BJ (cell line): Measurements from ENCODE around the gene BBIP1. TPM values are rescaled to one million over a fixed set of nuclear protein-coding genes. Genes with fewer than 3 reads are reported as not detected.

Source experiments
- CTCF ChIA-PET: fragments of 350-600 bp; formaldehyde crosslinking; extraction: SDS; loops from one replicate; lab custom pipeline; 2021; ENCODE audit warnings: antibody characterized with exemption, inconsistent platforms; lab: Yijun Ruan, JAX
- POLR2A ChIA-PET: fragments of 300-600 bp; sonication (Branson Sonifier 250); formaldehyde crosslinking; extraction: SDS; loops from one replicate; lab custom pipeline; 2021; ENCODE audit warnings: antibody characterized with exemption; lab: Charles Lee
- DNase-seq: peaks from one replicate; pipeline ENCODE4 v3.0.0-alpha.2; 2011; ENCODE audit warnings: low read depth
- H3K27me3 ChIP-seq: 2 replicates; pipeline ENCODE4 v1.6.0; 2011; ENCODE audit warnings: low read length; ENCODE audit not compliant: control insufficient read depth, insufficient read depth
- H3K36me3 ChIP-seq: 2 replicates; pipeline ENCODE4 v1.5.1; 2011; ENCODE audit warnings: low read length; ENCODE audit not compliant: control insufficient read depth, insufficient read depth
- H3K4me3 ChIP-seq: 2 replicates; pipeline ENCODE4 v1.5.1; 2011; ENCODE audit warnings: low read depth, mild to moderate bottlenecking, control low read depth, low read length
- polyA plus RNA-seq: library from polyadenylated mRNA; depleted of rRNA; stranded (reverse); fragments of >200 nt; gene quantifications from 2 replicates; pipeline ENCODE4 v1.2.3, GENCODE V29; 2011
- TF ChIP-seq, protein P1 (sequence below): IDR thresholded peaks from 2 replicates; pipeline ENCODE4 v1.5.1; 2011; ENCODE audit warnings: low read depth, mild to moderate bottlenecking, control low read depth, inconsistent platforms, low read length, moderate library complexity; ENCODE audit not compliant: insufficient read depth

BBIP1 gene
- polyA plus RNA-seq, 1 experiment: 11.0 TPM

DNA sequence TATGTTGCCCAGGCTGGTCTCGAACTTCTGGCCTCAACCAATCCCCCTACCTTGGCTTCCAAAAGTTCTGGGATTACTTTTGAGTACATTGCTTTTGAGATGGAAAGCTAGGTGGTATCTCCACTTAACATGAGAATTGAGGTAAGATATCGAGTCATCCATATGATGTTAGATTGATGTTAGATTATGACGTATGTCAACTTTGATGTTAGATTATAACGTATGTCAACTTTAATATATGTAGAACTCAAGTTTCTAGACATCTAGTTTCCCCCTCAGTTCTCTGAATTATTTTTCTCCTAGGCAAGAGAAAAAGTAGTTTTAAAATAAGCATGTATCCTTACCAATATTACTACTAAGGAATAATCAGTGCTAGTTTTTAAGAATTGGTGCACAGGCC lies 20.4 kb upstream of the BBIP1 start:
- CTCF ChIA-PET: interaction anchor here (0.6 to 0.9 kb wide), 2 partner anchors 114 to 364 kb away, joined by 3 read pairs; no protein-coding TSS in a partner anchor
- DNase-seq: no peak

DNA sequence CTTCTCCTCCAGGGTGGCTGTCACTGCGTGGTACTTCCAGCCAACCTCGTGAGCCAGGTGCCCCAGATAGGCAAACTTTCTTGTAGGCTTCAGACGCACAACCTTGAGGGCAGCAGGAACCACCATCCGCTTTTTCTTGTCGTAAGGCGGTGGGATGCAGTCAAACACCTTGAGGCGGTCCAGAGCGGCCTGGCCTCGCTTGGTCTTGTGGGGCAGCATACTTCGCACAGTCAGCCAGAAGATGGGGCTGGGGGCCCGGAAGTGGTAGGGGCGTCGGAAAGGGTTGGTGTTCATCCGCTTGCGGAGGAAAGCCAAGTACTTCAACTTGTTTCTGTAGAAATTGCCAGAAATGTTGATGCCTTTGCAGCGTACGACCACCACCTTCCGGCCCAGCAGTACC lies 17.8 kb upstream of the BBIP1 start:
- ChIA-PET POLR2A (no interaction called here), CTCF (interaction anchor here (1.2 kb wide), 1 partner anchor 11 kb away, joined by 3 read pairs; no protein-coding TSS in a partner anchor)
- Histone ChIP-seq H3K4me3 (no peak overlapping the region), H3K36me3 (no peaks in the 10 kb centered on the region), H3K27me3 (no peaks in the 10 kb centered on the region)
- TF ChIP-seq, protein P1, sequence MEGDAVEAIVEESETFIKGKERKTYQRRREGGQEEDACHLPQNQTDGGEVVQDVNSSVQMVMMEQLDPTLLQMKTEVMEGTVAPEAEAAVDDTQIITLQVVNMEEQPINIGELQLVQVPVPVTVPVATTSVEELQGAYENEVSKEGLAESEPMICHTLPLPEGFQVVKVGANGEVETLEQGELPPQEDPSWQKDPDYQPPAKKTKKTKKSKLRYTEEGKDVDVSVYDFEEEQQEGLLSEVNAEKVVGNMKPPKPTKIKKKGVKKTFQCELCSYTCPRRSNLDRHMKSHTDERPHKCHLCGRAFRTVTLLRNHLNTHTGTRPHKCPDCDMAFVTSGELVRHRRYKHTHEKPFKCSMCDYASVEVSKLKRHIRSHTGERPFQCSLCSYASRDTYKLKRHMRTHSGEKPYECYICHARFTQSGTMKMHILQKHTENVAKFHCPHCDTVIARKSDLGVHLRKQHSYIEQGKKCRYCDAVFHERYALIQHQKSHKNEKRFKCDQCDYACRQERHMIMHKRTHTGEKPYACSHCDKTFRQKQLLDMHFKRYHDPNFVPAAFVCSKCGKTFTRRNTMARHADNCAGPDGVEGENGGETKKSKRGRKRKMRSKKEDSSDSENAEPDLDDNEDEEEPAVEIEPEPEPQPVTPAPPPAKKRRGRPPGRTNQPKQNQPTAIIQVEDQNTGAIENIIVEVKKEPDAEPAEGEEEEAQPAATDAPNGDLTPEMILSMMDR: no peak
- no peak for DNase-seq

More for the DNA sequence above, 20.4 kb upstream of the BBIP1 start:
- Histone ChIP-seq H3K27me3 (no peaks in the 10 kb centered on the region), H3K4me3 (no peak overlapping the region), H3K36me3 (0 out of 2 replicates have a peak, but pooled peaks cover 1% of the 10 kb centered on the region)
- POLR2A ChIA-PET: no interaction called here
- TF ChIP-seq, protein P1: no peak

DNA sequence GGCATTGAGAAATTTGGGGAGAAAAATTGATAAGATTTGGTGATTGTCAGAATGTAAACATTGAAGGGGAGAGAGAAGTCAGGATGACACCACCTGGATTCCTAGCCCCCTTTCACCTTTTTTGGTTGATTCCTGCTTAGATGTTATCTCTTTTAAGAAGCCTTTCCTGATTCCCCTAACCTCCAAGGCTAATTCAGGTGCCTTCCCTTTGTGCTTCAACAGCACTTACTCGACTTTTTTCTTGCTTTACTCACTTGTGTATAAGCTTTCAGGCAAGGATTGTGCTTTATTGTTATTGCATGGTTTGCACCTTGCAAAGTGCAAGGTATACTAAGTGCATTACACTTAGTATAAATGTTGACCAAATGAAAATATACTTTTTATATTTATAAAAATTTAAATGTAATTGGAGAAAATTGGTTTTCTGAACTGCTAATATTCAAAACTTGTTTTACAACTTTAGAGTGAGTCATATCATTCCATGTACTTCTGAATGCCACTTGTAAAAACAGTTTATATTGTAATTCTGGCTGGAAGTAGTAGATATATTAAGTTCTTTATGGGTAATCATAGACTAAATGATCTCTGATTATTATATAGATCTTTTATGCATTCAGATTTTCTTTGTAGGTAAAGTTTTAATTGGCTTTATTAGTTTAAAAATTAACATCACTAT lies 13.7 kb upstream of the BBIP1 start:
- ChIA-PET CTCF (interaction anchor here (0.6 to 1.6 kb wide), 2 partner anchors 13 to 52 kb away, joined by 3 to 4 read pairs; partner anchors contain the start of genes BBIP1 and SHOC2), POLR2A (no interaction called here)
- H3K36me3 ChIP-seq: no peaks in the 10 kb centered on the region
- DNase-seq: no peak
- no peak overlapping the region for H3K4me3 ChIP-seq
- TF ChIP-seq, protein P1: no peak
- H3K27me3 ChIP-seq: no peaks in the 10 kb centered on the region

DNA sequence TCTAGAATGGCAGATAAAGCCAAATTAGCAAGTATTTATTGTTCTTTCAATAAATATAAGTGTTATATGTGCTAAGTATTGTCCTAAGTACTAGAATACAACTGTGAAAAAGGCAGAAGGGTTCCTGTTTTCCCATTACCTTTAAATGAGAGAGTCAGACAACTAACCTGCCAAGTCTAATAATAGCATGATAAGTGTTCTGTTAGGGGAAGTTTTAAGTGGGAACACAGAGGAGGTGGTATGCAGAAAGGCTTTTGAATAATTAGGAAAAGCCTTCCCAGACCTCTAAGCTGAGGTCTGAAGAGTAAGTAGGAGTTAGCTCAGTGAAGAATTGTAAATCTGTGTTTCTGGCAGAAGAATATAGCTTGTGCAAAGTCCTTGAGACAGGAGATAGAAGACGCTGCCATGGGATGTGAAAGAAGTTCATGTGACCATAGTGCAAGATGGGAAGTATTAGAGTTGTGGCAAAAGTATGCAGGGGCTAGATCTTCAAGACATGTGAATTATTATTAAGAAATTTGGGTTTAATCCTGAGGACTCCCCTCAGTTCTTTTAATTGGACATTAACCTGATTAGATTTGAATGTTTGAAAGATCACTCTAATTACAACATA lies 12.9 kb upstream of the BBIP1 start:
- Histone ChIP-seq H3K27me3 (no peaks in the 10 kb centered on the region), H3K4me3 (no peak overlapping the region), H3K36me3 (no peaks in the 10 kb centered on the region)
- TF ChIP-seq, protein P1: no peak
- DNase-seq: no peak
- ChIA-PET POLR2A (no interaction called here), CTCF (interaction anchor here (1.6 kb wide), 1 partner anchor 13 kb away, joined by 4 read pairs; the partner anchor contains the start of genes BBIP1 and SHOC2)

DNA sequence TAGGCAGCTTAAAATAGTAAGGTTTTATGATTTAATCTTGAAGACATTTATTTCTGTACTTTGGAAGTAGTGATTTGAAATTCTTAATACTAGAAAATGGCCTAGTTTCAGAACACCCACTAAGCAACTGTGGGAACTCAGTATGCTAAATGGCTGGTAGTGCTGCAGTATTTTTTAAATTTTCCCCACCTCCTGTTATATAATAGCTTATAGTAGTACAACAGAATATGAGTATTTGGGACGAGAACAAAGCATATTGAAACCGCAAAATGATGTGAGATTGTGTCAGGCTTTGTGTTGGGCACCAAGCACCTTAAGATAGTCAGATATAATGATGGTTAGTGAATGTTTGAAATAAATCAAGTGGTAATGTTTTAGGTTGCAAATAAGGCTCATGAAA lies 8.5 kb upstream of the BBIP1 start:
- ChIA-PET CTCF (no interaction called here), POLR2A (no interaction called here)
- Histone ChIP-seq H3K4me3 (no peak overlapping the region), H3K36me3 (no peaks in the 10 kb centered on the region), H3K27me3 (no peaks in the 10 kb centered on the region)
- TF ChIP-seq, protein P1: no peak
- no peak for DNase-seq
